Amygdala (tissue), 56 donors: ENCODE results near the gene CTDSPL2.
"Not testable (repeated sequence)": the region's sequence is repeated elsewhere in the genome, so short reads cannot be mapped to it uniquely, and the experiment has no call there.

ENCODE experiments used
- DNase-seq, 56 donors: peaks; one replicate each; lab custom pipeline; 2025; lab: John Stamatoyannopoulos, UW

CTDSPL2 gene

GRCh38 chr15:44479343-44479742 is 51.9 kb downstream of the CTDSPL2 start:
- DNase-seq = no peak

- no peak for DNase-seq
Measured at GRCh38 chr15:44482090-44482489, 54.7 kb downstream of the CTDSPL2 start.

- DNase-seq = no peak
Measured at GRCh38 chr15:44485880-44486279, 58.5 kb downstream of the CTDSPL2 start.

GRCh38 chr15:44489464-44489863 is 62.0 kb downstream of the CTDSPL2 start:
- no peak for DNase-seq

DNA sequence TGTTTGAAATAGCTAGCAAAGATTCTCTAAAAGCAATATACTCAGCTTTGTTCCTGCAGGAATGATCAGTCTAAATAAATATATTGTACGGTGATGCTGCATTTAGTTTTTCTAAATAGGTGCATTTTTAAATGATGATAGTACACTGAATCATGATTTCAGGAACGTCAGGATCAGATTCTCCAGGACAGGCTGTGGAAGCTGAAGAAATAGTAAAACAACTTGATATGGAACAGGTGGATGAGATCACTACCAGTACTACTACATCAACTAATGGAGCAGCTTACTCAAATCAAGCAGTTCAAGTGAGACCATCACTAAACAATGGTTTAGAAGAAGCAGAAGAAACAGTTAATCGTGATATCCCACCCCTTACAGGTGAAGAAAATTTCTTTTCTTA is 63.2 kb downstream of the CTDSPL2 start:
- DNase-seq = no peak

DNA sequence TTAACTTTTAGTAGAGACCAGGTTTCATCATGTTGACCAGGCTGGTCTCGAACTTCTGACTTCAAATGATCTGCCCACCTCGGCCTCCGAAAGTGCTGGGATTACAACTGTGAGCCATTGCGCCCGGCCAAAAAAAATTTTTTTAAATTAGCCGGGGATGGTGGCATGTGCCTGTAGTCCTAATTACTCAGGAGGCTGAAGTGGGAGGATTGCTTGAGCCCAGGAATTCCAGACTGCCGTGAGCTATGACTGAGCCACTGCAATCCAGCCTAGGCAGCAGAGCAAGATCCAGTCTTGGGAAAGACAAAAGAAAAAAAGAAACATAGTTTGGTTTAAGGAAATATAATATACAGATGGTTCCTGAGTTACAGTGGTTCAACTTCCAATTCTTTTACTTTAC is 64.6 kb downstream of the CTDSPL2 start:
- DNase-seq = no peak

GRCh38 chr15:44492672-44493071 is 65.2 kb downstream of the CTDSPL2 start:
- no peak for DNase-seq

DNA sequence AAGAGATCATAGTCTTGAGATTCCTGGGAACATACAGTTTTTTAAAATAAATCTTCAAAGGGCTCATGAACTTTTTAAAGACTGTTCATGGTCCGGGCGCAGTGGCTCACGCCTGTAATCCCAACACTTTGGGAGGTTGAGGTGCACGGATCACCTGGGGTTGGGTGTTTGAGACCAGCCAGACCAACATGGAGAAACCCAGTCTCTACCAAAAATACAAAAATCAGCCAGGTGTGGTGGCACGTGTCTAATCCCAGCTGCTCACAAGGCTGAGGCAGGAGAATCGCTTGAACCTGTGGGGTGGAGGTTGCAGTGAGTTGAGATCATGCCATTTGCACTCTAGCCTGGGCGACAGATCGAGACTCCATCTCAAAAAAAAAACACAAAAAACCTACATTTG is 68.1 kb downstream of the CTDSPL2 start:
- DNase-seq = no peak

DNA sequence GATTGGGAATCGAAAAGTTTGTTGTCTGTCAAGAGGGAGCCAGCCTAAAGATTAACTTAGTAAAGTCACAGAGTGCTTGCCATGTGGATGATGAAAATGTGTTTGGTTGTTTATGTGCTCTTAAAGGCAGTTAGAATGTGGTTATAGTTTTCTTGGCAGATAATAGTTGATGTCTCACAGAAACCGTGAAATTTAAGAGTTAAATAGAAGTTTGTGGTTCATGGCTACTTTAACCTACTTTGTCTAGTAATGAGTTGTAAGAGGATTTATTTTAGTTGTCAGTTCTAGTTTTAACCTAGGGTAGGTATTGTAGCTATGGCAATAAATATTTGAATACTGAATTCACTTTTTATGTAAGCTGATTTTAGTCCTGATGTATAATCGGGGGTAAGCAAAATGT is 73.1 kb downstream of the CTDSPL2 start:
- DNase-seq = no peak

DNA sequence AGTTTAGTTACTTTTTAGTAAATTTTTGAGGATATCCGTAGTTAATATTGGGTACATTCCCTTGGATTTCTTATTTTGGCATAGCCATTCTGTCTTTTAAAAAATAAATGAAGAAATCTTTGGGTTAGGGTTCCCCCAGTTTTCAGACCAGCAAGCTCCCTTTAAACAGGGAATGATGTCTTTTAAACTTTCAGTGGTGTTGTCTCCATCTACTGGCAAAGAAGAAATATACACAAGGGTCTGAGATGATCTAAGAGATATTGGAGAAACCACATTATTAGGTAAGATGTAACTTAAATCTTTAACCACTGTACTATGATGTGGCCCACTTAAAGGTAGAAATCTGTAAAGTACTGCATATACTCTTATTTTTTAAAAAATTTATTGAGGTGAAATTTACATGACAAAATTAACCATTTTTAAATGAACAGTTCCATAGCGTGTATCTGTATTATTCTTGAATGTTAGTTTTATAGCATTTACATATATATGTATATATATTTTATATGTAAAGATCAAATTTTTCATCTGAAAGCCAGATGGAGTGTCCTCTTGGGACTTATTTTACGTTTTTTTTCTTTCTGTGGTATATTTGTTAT is 74.4 kb downstream of the CTDSPL2 start:
- DNase-seq = no peak

DNA sequence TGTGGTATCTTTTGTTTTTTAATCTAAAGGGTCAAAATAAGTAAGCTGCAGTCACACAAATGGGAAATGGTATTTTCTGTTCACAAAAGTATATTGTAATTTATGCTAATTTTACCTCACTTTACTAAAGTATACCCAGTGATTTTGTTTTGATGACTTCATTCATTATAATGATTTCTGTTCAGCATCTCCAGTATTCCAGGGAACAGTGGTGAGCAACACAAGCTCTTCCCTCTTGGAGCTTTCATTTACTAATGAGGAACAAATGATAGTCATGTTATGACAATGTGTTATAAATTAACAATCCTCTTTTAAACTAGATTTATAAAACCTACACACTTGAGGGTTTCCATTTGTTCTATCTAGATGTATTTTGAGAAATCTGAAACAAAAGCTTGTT is 89.0 kb downstream of the CTDSPL2 start:
- no peak for DNase-seq

GRCh38 chr15:44519537-44519936 is 92.1 kb downstream of the CTDSPL2 start:
- DNase-seq = no peak

DNA sequence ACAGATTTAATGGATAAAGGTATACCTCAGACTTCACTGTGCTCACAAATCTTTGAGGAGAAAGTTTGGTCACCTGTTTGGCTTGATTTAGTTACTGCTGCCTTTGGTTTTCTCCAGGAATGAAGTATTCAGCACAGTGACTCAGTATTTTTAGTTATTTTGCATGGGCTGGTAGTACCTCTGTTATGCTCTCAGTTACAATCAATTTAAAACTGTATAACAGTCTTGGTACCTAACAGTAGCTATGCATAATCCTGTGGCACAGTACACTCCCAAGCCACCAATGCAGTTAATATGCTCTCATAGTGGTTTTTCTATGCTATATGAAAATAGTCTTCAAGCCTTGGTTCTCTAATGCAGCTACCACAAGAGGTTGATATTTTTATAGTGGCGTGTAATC is 97.6 kb downstream of the CTDSPL2 start:
- DNase-seq = no peak

GRCh38 chr15:44527241-44527640 is 99.8 kb downstream of the CTDSPL2 start:
- no peak for DNase-seq

- DNase-seq = no peak
Measured at GRCh38 chr15:44529864-44530604, 102.6 kb downstream of the CTDSPL2 start.

GRCh38 chr15:44530653-44531052 is 103.2 kb downstream of the CTDSPL2 start:
- no peak for DNase-seq

DNA sequence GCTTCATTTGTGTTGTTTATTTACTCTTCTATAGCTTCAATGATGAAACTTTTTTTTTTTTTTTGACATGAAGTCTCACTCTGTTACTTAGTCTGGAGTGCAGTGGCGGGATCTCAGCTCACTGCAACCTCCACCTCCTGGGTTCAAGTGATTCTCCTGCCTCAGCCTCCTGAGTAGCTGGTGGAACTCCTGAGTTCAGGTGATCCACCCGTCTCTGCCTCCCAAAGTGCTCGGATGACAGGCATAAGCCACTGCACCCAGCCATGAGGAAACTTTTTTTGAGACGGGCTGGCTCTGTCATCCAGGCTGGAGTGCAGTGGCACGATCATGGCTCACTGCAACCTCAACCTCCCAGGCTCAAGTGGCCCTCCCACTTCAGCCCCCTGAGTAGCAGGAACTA is 104.8 kb downstream of the CTDSPL2 start:
- DNase-seq = not testable (repeated sequence)

- DNase-seq = no peak
Measured at GRCh38 chr15:44532689-44533088, 105.3 kb downstream of the CTDSPL2 start.

GRCh38 chr15:44535092-44535491 is 107.7 kb downstream of the CTDSPL2 start:
- no peak for DNase-seq

DNA sequence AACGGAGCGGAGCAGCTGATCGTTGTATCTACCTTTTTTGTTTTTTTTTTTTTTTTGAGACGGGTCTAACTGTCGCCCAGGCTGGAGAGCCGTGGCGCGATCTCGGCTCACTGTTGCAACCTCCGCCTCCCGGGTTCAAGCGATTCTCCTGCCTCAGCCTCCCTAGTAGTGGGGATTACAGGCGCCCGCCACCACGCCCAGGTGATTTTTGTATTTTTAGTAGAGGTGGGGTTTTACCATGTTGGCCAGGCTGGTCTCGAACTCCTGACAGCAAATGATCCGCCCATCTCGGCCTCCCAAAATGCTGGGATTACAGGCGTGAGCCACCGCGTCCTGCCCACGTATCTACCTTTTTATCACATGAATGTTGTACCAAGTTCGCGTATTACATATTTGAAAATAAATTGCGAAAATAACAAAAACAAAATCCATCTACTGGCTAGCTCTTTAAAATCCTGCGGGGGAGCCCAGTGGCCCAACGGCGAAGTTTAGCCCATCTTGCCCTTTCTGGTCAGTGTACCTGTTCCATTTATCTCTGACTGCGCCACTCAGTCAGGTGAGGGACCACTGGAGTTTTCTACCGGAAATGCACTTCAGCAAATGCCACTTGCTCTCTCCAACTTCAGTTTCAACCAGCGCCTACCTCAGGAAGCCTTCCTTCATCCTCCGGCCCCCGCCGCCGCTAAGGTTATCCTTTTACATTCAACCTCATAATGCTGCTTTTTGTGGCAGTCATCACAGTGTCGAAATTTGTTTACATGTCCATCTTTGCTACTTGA is 108.3 kb downstream of the CTDSPL2 start:
- peak in 2 of 56 donors; percentile 17 to 39 for DNase-seq

GRCh38 chr15:44536302-44536961 is 109.0 kb downstream of the CTDSPL2 start:
- peak in 51 of 56 donors; percentile 79 to 98 (median 90) for DNase-seq
